K562 (cell line): Measurements from ENCODE around the gene MT1E. TPM values are rescaled to one million over a fixed set of nuclear protein-coding genes. Genes with fewer than 3 reads are reported as not detected.

Experiments
- ATAC-seq: fragments of 200-7000 bp; cut with Tn5 transposase; 3 replicates; pipeline ENCODE4 v1.9.1; 2020; ENCODE audit warnings: moderate library complexity
- BruUV-seq: library from RNA; stranded (reverse); fragments of 400-500 nt; replicated peaks from 2 replicates; lab custom pipeline; 2021; lab: Mats Ljungman, UMichigan
- CTCF ChIA-PET: fragments of 300-600 bp; formaldehyde crosslinking; extraction: SDS; loops from one replicate; lab custom pipeline; 2021; ENCODE audit warnings: low intra/inter-chr PET ratio; lab: Yijun Ruan, JAX
- POLR2A ChIA-PET: fragments of 300-600, 350-650 bp; sonication (Branson Sonifier 250); formaldehyde crosslinking; extraction: SDS; loops from one replicate; lab custom pipeline; 2021; ENCODE audit warnings: antibody characterized with exemption, inconsistent platforms; lab: Yijun Ruan, JAX
- DNase-seq, 4 experiments: peaks; one replicate each; pipeline versions ENCODE4 v3.0.0 to v3.0.0-alpha.2; 2011 to 2018; ENCODE audit warnings: low spot score in 3 of 4, mixed read lengths in 3 of 4; ENCODE audit errors: extremely low read depth in 1 of 4
- FAIRE-seq: peaks from 2 replicates; lab custom pipeline; 2011; peaks lifted over from hg19 to GRCh38; lab: Jason Lieb, UNC
- H2AFZ ChIP-seq: 2 replicates; pipeline ENCODE4 v1.6.0; 2011; ENCODE audit warnings: low read depth, low read length, control low read depth, inconsistent platforms
- H3K27ac ChIP-seq: fragments of 200-600 bp; 3 replicates; pipeline ENCODE4 v1.8.0; 2011; ENCODE audit warnings: low read depth, mild to moderate bottlenecking, control low read depth, inconsistent platforms, low read length, moderate library complexity, mixed read lengths; ENCODE audit errors: extremely low read depth
- H3K27me3 ChIP-seq, 2 experiments: fragments of 300-600 bp in 1 of 2; 2 replicates in 1 of 2; 3 replicates in 1 of 2; pipeline versions ENCODE4 v1.6.0 to v1.8.0; 2011; ENCODE audit warnings: inconsistent platforms in 2 of 2, low read length in 2 of 2, mild to moderate bottlenecking in 1 of 2, mixed read lengths in 1 of 2, moderate library complexity in 1 of 2; ENCODE audit not compliant: control insufficient read depth in 2 of 2, insufficient read depth in 2 of 2
- H3K36me3 ChIP-seq: fragments of 300-600 bp; 3 replicates; pipeline ENCODE4 v1.8.0; 2011; ENCODE audit warnings: mild to moderate bottlenecking, low read length, inconsistent platforms; ENCODE audit not compliant: control insufficient read depth, insufficient read depth
- H3K4me1 ChIP-seq, 2 experiments: fragments of 200-600 bp in 1 of 2; replicated peaks in 1 of 2; 2 replicates in 1 of 2; 3 replicates in 1 of 2; pipeline versions ENCODE4 v1.5.1 to v1.8.0; 2011; ENCODE audit warnings: inconsistent platforms in 2 of 2, low read length in 2 of 2, mild to moderate bottlenecking in 1 of 2, mixed read lengths in 1 of 2, moderate library complexity in 1 of 2; ENCODE audit not compliant: control insufficient read depth in 2 of 2, insufficient read depth in 2 of 2
- H3K4me2 ChIP-seq: 2 replicates; pipeline ENCODE4 v1.6.1; 2011; ENCODE audit warnings: low read length, control low read depth, inconsistent platforms, mixed read lengths; ENCODE audit not compliant: insufficient read depth
- H3K4me3 ChIP-seq: fragments of 200-600 bp; sonication (generic), shearing (Covaris generic); 2 replicates; pipeline ENCODE4 v1.5.1; 2016; ENCODE audit warnings: control low read depth, inconsistent platforms
- H3K79me2 ChIP-seq: fragments of 200-600 bp; 3 replicates; pipeline ENCODE4 v1.8.0; 2011; ENCODE audit warnings: low read length, inconsistent platforms; ENCODE audit not compliant: control insufficient read depth, insufficient read depth
- H3K9ac ChIP-seq, 2 experiments: 2 replicates each; pipeline versions ENCODE4 v1.6.0 to v1.6.1; 2011; ENCODE audit warnings: low read depth in 2 of 2, low read length in 2 of 2, control low read depth in 1 of 2, inconsistent platforms in 1 of 2, mild to moderate bottlenecking in 1 of 2, mixed read lengths in 1 of 2; ENCODE audit not compliant: insufficient read depth in 1 of 2
- H3K9me1 ChIP-seq: one replicate; pipeline ENCODE4 v1.6.0; 2011; ENCODE audit warnings: inconsistent platforms, mild to moderate bottlenecking, low read length, moderate library complexity; ENCODE audit not compliant: control insufficient read depth, insufficient read depth
- H3K9me3 ChIP-seq: replicated peaks from 2 replicates; pipeline ENCODE4 v1.5.1; 2011; ENCODE audit warnings: low read depth, low read length, inconsistent platforms; ENCODE audit not compliant: control insufficient read depth, insufficient read depth
- H4K20me1 ChIP-seq: replicated peaks from 2 replicates; pipeline ENCODE4 v1.6.1; 2011; ENCODE audit warnings: low read length, inconsistent platforms, mixed read lengths; ENCODE audit not compliant: control insufficient read depth, insufficient read depth
- ID3 ChIP-seq, 2 experiments: fragments of 250-450 bp in 1 of 2; fragments of 450-650 bp in 1 of 2; sonication (Bioruptor Pico) in 1 of 2; IDR thresholded peaks; 2 replicates each; pipeline versions ENCODE4 v1.6.1 to v1.8.0; 2016 to 2021; ENCODE audit warnings: mild to moderate bottlenecking in 2 of 2, moderate library complexity in 2 of 2, missing compliant biosample characterization in 1 of 2, missing genetic modification characterization in 1 of 2
- VEZF1 ChIP-seq: fragments of 200-800 bp; sonication (Bioruptor generic); IDR thresholded peaks from 2 replicates; pipeline ENCODE4 v1.6.1; 2017; ENCODE audit warnings: missing genetic modification characterization, missing compliant biosample characterization
- ZNF785 ChIP-seq: fragments of 250-450 bp; sonication (Bioruptor Pico); IDR thresholded peaks from 2 replicates; pipeline ENCODE4 v1.4.0; 2020; ENCODE audit warnings: mild to moderate bottlenecking
- WGBS: fragments of 100-300 bp; shearing (Covaris generic); methylation state at CpG from one replicate; pipeline ENCODE4 v1.1.6; 2016; ENCODE audit warnings: low coverage, mixed read lengths; ENCODE audit not compliant: insufficient coverage; ENCODE audit errors: missing lambda C conversion rate; 5-methylcytosine and 5-hydroxymethylcytosine counted together
- in situ Hi-C: fragments of 300-500 bp; cut with MboI; formaldehyde crosslinking; loops from 4 replicates; pipeline ENCODE4 v1.15.0; 2018; ENCODE audit warnings: inconsistent platforms, mixed read lengths
- intact Hi-C: fragments of 100-400 bp; cut with micrococcal nuclease; formaldehyde crosslinking; loops from 2 replicates; pipeline ENCODE4 v1.14.2; 2022
- polyA plus RNA-seq, 8 experiments: library from polyadenylated mRNA; depleted of rRNA in 4 of 8; stranded (reverse) in 5 of 8; unstranded in 3 of 8; fragments of >200 nt; fragmentation: Nextera tagmentation in 2 of 8; fragmentation: Illumina TruSeq in 1 of 8; extraction: Ambion mirVana in 2 of 8; extraction: Trizol in 1 of 8; gene quantifications; 2 replicates each; pipeline versions ENCODE4 v1.2.1 to v1.2.3, GENCODE V29; 2011 to 2014; ENCODE audit warnings: inconsistent platforms in 1 of 8, missing spikeins in 1 of 8
- total RNA-seq, 7 experiments: library from RNA; depleted of rRNA in 6 of 7; stranded (reverse); fragments of >200 nt in 6 of 7; fragmentation: Illumina TruSeq in 2 of 7; extraction: Trizol in 2 of 7; gene quantifications; 2 replicates each; pipeline versions ENCODE4 v1.2.1 to v1.2.3, GENCODE V29; 2011 to 2021; ENCODE audit warnings: low replicate concordance in 1 of 7

Gene MT1E
- total and polyA plus RNA-seq, 9 of the 15 experiments (the other 6 are each of a cell fraction or from before 2014, with no cell fraction given), result 0.29 to 0.81 (median 0.46) TPM; not detected in 3

DNA sequence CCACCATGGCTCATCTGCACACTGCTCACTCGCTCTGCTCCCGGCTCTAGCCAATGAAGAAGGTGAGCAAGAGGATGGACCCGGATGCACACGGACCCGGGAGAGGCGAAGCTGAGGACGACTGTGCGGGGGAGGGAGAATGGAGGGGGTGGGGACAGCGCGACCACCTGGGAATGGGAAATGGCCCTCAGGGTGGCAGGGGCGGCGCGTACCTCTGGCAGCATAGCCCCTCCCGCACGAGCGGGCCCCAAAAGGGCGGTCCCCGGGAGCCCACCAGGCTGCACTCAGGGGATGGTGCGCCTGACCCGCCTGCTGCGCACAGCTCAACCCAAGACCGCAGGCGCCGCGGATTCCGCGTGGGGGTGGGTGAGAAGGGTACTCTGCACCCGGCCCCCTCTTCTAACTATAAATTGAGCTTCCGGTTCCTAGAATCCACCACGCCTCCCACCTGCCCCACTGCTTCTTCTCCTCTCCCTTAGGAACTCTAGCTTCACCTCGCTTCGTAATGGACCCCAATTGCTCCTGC is 50.2 kb downstream of the MT1E start:
- FAIRE-seq, result no peak
- H3K9me1 ChIP-seq, result no peaks in the 10 kb centered on the region
- in situ Hi-C loops (no loop called here), intact Hi-C loops (no loop called here)
- peaks cover 0 to 6% of the 10 kb centered on the region in 2 experiments; a peak in 1 of 5 replicates for H3K4me1 ChIP-seq
- no peaks in the 10 kb centered on the region for H3K9me3 ChIP-seq
- H3K36me3 ChIP-seq, result no peaks in the 10 kb centered on the region
- H3K27me3 ChIP-seq, result peaks cover 18 to 40% of the 10 kb centered on the region in 2 experiments
- ChIA-PET POLR2A (interaction anchor here (0.7 kb wide), 1 partner anchor 10 kb away, joined by 4 read pairs; no protein-coding TSS in a partner anchor), CTCF (interaction anchor here (0.5 kb wide), 1 partner anchor 24 kb away, joined by 5 read pairs; no protein-coding TSS in a partner anchor)
- no peak overlapping the region for H2AFZ ChIP-seq
- H3K9ac ChIP-seq, result no peak overlapping the region
- DNase-seq, result peak in 1 of 4 experiments; percentile 15
- H3K4me2 ChIP-seq, result peak overlapping the region; percentile 37; the same call in 1 of the 2 replicates
- no peak overlapping the region for H3K4me3 ChIP-seq
- TF ChIP-seq ZNF785 (CRISPR knock-in tag) (no peak), VEZF1 (0 out of 2 replicates have a peak, but pooled peaks have one; percentile 16), ID3 (CRISPR knock-in tag; IDR thresholded peaks at IDR 0.05) (no peak), ID3 (tag; IDR thresholded peaks at IDR 0.05) (no peak)
- H3K27ac ChIP-seq, result no peak overlapping the region
- no TSS peak for BruUV-seq
- ATAC-seq, result no peak; the same call in 2 of the 3 replicates
- H3K79me2 ChIP-seq, result no peaks in the 10 kb centered on the region
- WGBS, result 10% methylated on average over 31 of the region's 32 CpGs
- peaks cover 3% of the 10 kb centered on the region; the same call in 1 of the 2 replicates for H4K20me1 ChIP-seq

Other genes starting within 250 kb of the MT1E start
Only the 7 nearest of the 16 such genes appear.
- not detected in 2 replicates for gene MT3, start 36.3 kb upstream of the MT1E start, total RNA-seq (2014; rRNA removed)
- gene MT3, start 36.3 kb upstream of the MT1E start, total RNA-seq (2014; rRNA removed; fragmentation: Illumina TruSeq; extraction: Trizol), result not detected in 2 replicates
- gene MT3, start 36.3 kb upstream of the MT1E start, total RNA-seq (2015; rRNA removed; fragmentation: Illumina TruSeq; extraction: Trizol), result not detected in 2 replicates
- not detected in 2 replicates for gene MT3, start 36.3 kb upstream of the MT1E start, total RNA-seq (2021)
- not detected in 2 replicates for gene MT3, start 36.3 kb upstream of the MT1E start, polyA plus RNA-seq (2011; rRNA removed)
- gene MT3, start 36.3 kb upstream of the MT1E start, polyA plus RNA-seq (2014; fragmentation: Illumina TruSeq; extraction: Trizol), result not detected in 2 replicates
- gene MT3, start 36.3 kb upstream of the MT1E start, polyA plus RNA-seq (2014; fragmentation: Nextera tagmentation; extraction: Ambion mirVana), result not detected
- gene MT3, start 36.3 kb upstream of the MT1E start, polyA plus RNA-seq (2014; rRNA removed), result not detected in 2 replicates
- 7.3 and 11.7 TPM in 2 replicates for gene MT2A, start 17.2 kb upstream of the MT1E start, total RNA-seq (2014; rRNA removed)
- 1.9 and 2.0 TPM in 2 replicates for gene MT2A, start 17.2 kb upstream of the MT1E start, total RNA-seq (2014; rRNA removed; fragmentation: Illumina TruSeq; extraction: Trizol)
- 4.7 and 8.5 TPM in 2 replicates for gene MT2A, start 17.2 kb upstream of the MT1E start, total RNA-seq (2015; rRNA removed; fragmentation: Illumina TruSeq; extraction: Trizol)
- gene MT2A, start 17.2 kb upstream of the MT1E start, total RNA-seq (2021), result 11.9 and 14.4 TPM in 2 replicates
- gene MT2A, start 17.2 kb upstream of the MT1E start, polyA plus RNA-seq (2011; rRNA removed), result 7.0 and 30.7 TPM in 2 replicates
- 3.6 and 5.9 TPM in 2 replicates for gene MT2A, start 17.2 kb upstream of the MT1E start, polyA plus RNA-seq (2014; fragmentation: Illumina TruSeq; extraction: Trizol)
- 10 to 100 TPM; 13.3 to 16.9 TPM for gene MT2A, start 17.2 kb upstream of the MT1E start, polyA plus RNA-seq (2014; fragmentation: Nextera tagmentation; extraction: Ambion mirVana)
- gene MT2A, start 17.2 kb upstream of the MT1E start, polyA plus RNA-seq (2014; rRNA removed), result 10.0 and 12.0 TPM in 2 replicates
- gene MT1M, start 6.9 kb downstream of the MT1E start, total RNA-seq (2014; rRNA removed), result not detected in 2 replicates
- not detected in 2 replicates for gene MT1M, start 6.9 kb downstream of the MT1E start, total RNA-seq (2014; rRNA removed; fragmentation: Illumina TruSeq; extraction: Trizol)
- not detected in 2 replicates for gene MT1M, start 6.9 kb downstream of the MT1E start, total RNA-seq (2015; rRNA removed; fragmentation: Illumina TruSeq; extraction: Trizol)
- gene MT1M, start 6.9 kb downstream of the MT1E start, total RNA-seq (2021), result not detected in 2 replicates
- not detected in 2 replicates for gene MT1M, start 6.9 kb downstream of the MT1E start, polyA plus RNA-seq (2011; rRNA removed)
- not detected in 2 replicates for gene MT1M, start 6.9 kb downstream of the MT1E start, polyA plus RNA-seq (2014; fragmentation: Illumina TruSeq; extraction: Trizol)
- gene MT1M, start 6.9 kb downstream of the MT1E start, polyA plus RNA-seq (2014; fragmentation: Nextera tagmentation; extraction: Ambion mirVana), result not detected
- not detected in 2 replicates for gene MT1M, start 6.9 kb downstream of the MT1E start, polyA plus RNA-seq (2014; rRNA removed)
- not detected in 2 replicates for gene MT1A, start 12.9 kb downstream of the MT1E start, total RNA-seq (2014; rRNA removed)
- gene MT1A, start 12.9 kb downstream of the MT1E start, total RNA-seq (2014; rRNA removed; fragmentation: Illumina TruSeq; extraction: Trizol), result not detected in 2 replicates
- not detected in 2 replicates for gene MT1A, start 12.9 kb downstream of the MT1E start, total RNA-seq (2015; rRNA removed; fragmentation: Illumina TruSeq; extraction: Trizol)
- gene MT1A, start 12.9 kb downstream of the MT1E start, total RNA-seq (2021), result not detected in 2 replicates
- not detected in 2 replicates for gene MT1A, start 12.9 kb downstream of the MT1E start, polyA plus RNA-seq (2011; rRNA removed)
- not detected in 2 replicates for gene MT1A, start 12.9 kb downstream of the MT1E start, polyA plus RNA-seq (2014; fragmentation: Illumina TruSeq; extraction: Trizol)
- gene MT1A, start 12.9 kb downstream of the MT1E start, polyA plus RNA-seq (2014; fragmentation: Nextera tagmentation; extraction: Ambion mirVana), result under 1 TPM in 1 of 2 experiments, not detected in 1; 0.23 TPM
- not detected in 2 replicates for gene MT1A, start 12.9 kb downstream of the MT1E start, polyA plus RNA-seq (2014; rRNA removed)
- gene MT1B, start 26.1 kb downstream of the MT1E start, total RNA-seq (2014; rRNA removed), result not detected in 2 replicates
- not detected in 2 replicates for gene MT1B, start 26.1 kb downstream of the MT1E start, total RNA-seq (2014; rRNA removed; fragmentation: Illumina TruSeq; extraction: Trizol)
- gene MT1B, start 26.1 kb downstream of the MT1E start, total RNA-seq (2015; rRNA removed; fragmentation: Illumina TruSeq; extraction: Trizol), result not detected in 2 replicates
- not detected in 2 replicates for gene MT1B, start 26.1 kb downstream of the MT1E start, total RNA-seq (2021)
- gene MT1B, start 26.1 kb downstream of the MT1E start, polyA plus RNA-seq (2011; rRNA removed), result not detected in 2 replicates
- not detected in 2 replicates for gene MT1B, start 26.1 kb downstream of the MT1E start, polyA plus RNA-seq (2014; fragmentation: Illumina TruSeq; extraction: Trizol)
- not detected for gene MT1B, start 26.1 kb downstream of the MT1E start, polyA plus RNA-seq (2014; fragmentation: Nextera tagmentation; extraction: Ambion mirVana)
- gene MT1B, start 26.1 kb downstream of the MT1E start, polyA plus RNA-seq (2014; rRNA removed), result not detected in 2 replicates
- gene MT1F, start 32.2 kb downstream of the MT1E start, total RNA-seq (2014; rRNA removed), result 0.68 TPM in 1 of 2 replicates, not detected in the other
- gene MT1F, start 32.2 kb downstream of the MT1E start, total RNA-seq (2014; rRNA removed; fragmentation: Illumina TruSeq; extraction: Trizol), result not detected in 2 replicates
- gene MT1F, start 32.2 kb downstream of the MT1E start, total RNA-seq (2015; rRNA removed; fragmentation: Illumina TruSeq; extraction: Trizol), result 0.38 TPM in 1 of 2 replicates, not detected in the other
- 0.38 TPM in 1 of 2 replicates, not detected in the other for gene MT1F, start 32.2 kb downstream of the MT1E start, total RNA-seq (2021)
- 0.28 and 0.35 TPM in 2 replicates for gene MT1F, start 32.2 kb downstream of the MT1E start, polyA plus RNA-seq (2011; rRNA removed)
- gene MT1F, start 32.2 kb downstream of the MT1E start, polyA plus RNA-seq (2014; fragmentation: Illumina TruSeq; extraction: Trizol), result not detected in 2 replicates
- under 1 TPM in 1 of 2 experiments, not detected in 1; 0.18 TPM for gene MT1F, start 32.2 kb downstream of the MT1E start, polyA plus RNA-seq (2014; fragmentation: Nextera tagmentation; extraction: Ambion mirVana)
- 0.23 TPM in 1 of 2 replicates, not detected in the other for gene MT1F, start 32.2 kb downstream of the MT1E start, polyA plus RNA-seq (2014; rRNA removed)
- gene MT1G, start 42.3 kb downstream of the MT1E start, total RNA-seq (2014; rRNA removed), result not detected in 2 replicates
- not detected in 2 replicates for gene MT1G, start 42.3 kb downstream of the MT1E start, total RNA-seq (2014; rRNA removed; fragmentation: Illumina TruSeq; extraction: Trizol)
- 0.69 TPM in 1 of 2 replicates, not detected in the other for gene MT1G, start 42.3 kb downstream of the MT1E start, total RNA-seq (2015; rRNA removed; fragmentation: Illumina TruSeq; extraction: Trizol)
- gene MT1G, start 42.3 kb downstream of the MT1E start, total RNA-seq (2021), result 0.89 and 1.7 TPM in 2 replicates
- 1.4 and 8.8 TPM in 2 replicates for gene MT1G, start 42.3 kb downstream of the MT1E start, polyA plus RNA-seq (2011; rRNA removed)
- gene MT1G, start 42.3 kb downstream of the MT1E start, polyA plus RNA-seq (2014; fragmentation: Illumina TruSeq; extraction: Trizol), result not detected in 2 replicates
- under 1 TPM; 0.28 TPM for gene MT1G, start 42.3 kb downstream of the MT1E start, polyA plus RNA-seq (2014; fragmentation: Nextera tagmentation; extraction: Ambion mirVana)
- 2.8 TPM in 1 of 2 replicates, not detected in the other for gene MT1G, start 42.3 kb downstream of the MT1E start, polyA plus RNA-seq (2014; rRNA removed)